OCI-LY1 (cell line): ENCODE measurements around the gene BRD4.

ENCODE experiments used
- EZH2 ChIP-seq: fragments of 200-600 bp; sonication (generic), shearing (Covaris generic); IDR thresholded peaks from 2 replicates; pipeline ENCODE4 v1.8.0; 2017; ENCODE audit warnings: borderline replicate concordance, mixed run types, mild to moderate bottlenecking, antibody characterized with exemption, low read length, moderate library complexity, mixed read lengths
- TF ChIP-seq, protein P1 (sequence below): fragments of 200-600 bp; sonication (generic), shearing (Covaris generic); IDR thresholded peaks from 2 replicates; pipeline ENCODE4 v1.5.1; 2017; ENCODE audit warnings: mild to moderate bottlenecking, antibody characterized with exemption, low read length, moderate library complexity, mixed read lengths

DNA sequence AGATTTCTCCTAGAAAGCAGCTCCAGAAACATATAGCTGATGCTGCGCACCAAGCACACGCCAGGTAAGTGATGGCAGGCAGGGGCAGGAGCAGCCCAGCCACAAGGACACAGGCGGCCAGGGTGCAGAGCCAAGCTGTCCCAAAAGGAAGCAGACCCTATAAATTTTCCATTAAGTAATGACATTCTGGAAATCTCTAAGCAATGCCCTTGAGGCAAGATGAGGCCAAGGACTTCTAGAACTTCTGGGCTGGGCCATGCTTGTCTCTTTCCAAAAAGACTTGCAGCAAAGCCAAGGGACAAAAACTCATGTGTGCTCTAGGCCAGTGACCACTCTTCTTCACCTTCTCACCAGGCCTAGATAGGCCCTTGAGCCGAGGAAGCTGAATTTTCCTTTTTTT, 57.9 kb downstream of the BRD4 start:
- TF ChIP-seq EZH2, result no peak
- TF ChIP-seq, protein P1, sequence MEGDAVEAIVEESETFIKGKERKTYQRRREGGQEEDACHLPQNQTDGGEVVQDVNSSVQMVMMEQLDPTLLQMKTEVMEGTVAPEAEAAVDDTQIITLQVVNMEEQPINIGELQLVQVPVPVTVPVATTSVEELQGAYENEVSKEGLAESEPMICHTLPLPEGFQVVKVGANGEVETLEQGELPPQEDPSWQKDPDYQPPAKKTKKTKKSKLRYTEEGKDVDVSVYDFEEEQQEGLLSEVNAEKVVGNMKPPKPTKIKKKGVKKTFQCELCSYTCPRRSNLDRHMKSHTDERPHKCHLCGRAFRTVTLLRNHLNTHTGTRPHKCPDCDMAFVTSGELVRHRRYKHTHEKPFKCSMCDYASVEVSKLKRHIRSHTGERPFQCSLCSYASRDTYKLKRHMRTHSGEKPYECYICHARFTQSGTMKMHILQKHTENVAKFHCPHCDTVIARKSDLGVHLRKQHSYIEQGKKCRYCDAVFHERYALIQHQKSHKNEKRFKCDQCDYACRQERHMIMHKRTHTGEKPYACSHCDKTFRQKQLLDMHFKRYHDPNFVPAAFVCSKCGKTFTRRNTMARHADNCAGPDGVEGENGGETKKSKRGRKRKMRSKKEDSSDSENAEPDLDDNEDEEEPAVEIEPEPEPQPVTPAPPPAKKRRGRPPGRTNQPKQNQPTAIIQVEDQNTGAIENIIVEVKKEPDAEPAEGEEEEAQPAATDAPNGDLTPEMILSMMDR, result no peak
